GM12878 (cell line): ENCODE results near the gene MATN1. TPM values are rescaled to one million over a fixed set of nuclear protein-coding genes. Genes with fewer than 3 reads are reported as not detected.

ENCODE experiments used
- ATF7 ChIP-seq: fragments of 450-650 bp; IDR thresholded peaks from 2 replicates; pipeline ENCODE4 v1.6.1; 2016; ENCODE audit warnings: low read depth, mild to moderate bottlenecking
- EZH2 ChIP-seq: IDR thresholded peaks from 2 replicates; pipeline ENCODE4 v1.6.1; 2012; ENCODE audit warnings: low read depth, mild to moderate bottlenecking, control low read depth, inconsistent platforms, low read length, borderline replicate concordance; ENCODE audit not compliant: control insufficient read depth
- IKZF1 ChIP-seq: fragments of 450-650 bp; conservative IDR thresholded peaks from 2 replicates; pipeline ENCODE4 v1.6.1; 2017; ENCODE audit warnings: antibody characterized with exemption, mild to moderate bottlenecking
- MTA2 ChIP-seq: fragments of 450-650 bp; IDR thresholded peaks from 2 replicates; pipeline ENCODE4 v1.6.1; 2016; ENCODE audit warnings: low read depth, mild to moderate bottlenecking, moderate library complexity
- MTA3 ChIP-seq: IDR thresholded peaks from 2 replicates; pipeline ENCODE4 v1.6.1; 2012; ENCODE audit warnings: low read length, inconsistent platforms, borderline replicate concordance
- NFXL1 ChIP-seq: fragments of 450-650 bp; IDR thresholded peaks from 2 replicates; pipeline ENCODE4 v1.6.1; 2017; ENCODE audit warnings: antibody characterized with exemption, mild to moderate bottlenecking, borderline replicate concordance
- NR2F1 ChIP-seq: fragments of 450-650 bp; conservative IDR thresholded peaks from 2 replicates; pipeline ENCODE4 v1.6.1; 2017; ENCODE audit warnings: mild to moderate bottlenecking
- NRF1 ChIP-seq: conservative IDR thresholded peaks from 2 replicates; pipeline ENCODE4 v1.6.1; 2011; ENCODE audit warnings: mild to moderate bottlenecking, low read depth, low read length, improper control_type of control experiment
- WRNIP1 ChIP-seq: IDR thresholded peaks from 2 replicates; pipeline ENCODE4 v1.6.1; 2011; ENCODE audit warnings: low read depth, low read length, improper control_type of control experiment, borderline replicate concordance
- YBX1 ChIP-seq: fragments of 450-650 bp; IDR thresholded peaks from 2 replicates; pipeline ENCODE4 v1.6.1; 2016; ENCODE audit warnings: antibody characterized with exemption
- ZNF217 ChIP-seq: fragments of 450-650 bp; IDR thresholded peaks from 2 replicates; pipeline ENCODE4 v1.6.1; 2017; ENCODE audit warnings: antibody characterized with exemption, mild to moderate bottlenecking
- polyA plus RNA-seq, 11 experiments: library from polyadenylated mRNA; depleted of rRNA in 4 of 11; unstranded in 6 of 11; stranded (reverse) in 5 of 11; fragments of >200 nt; fragmentation: Nextera tagmentation in 4 of 11; fragmentation: Illumina TruSeq in 1 of 11; extraction: Ambion mirVana in 4 of 11; extraction: Trizol in 1 of 11; gene quantifications; 1 replicate in 1 of 11; 2 replicates in 10 of 11; pipeline versions ENCODE4 v1.2.1 to v1.2.3, GENCODE V29; 2011 to 2016; ENCODE audit warnings: inconsistent platforms in 2 of 11, missing spikeins in 2 of 11, low read depth in 1 of 11
- total RNA-seq, 4 experiments: library from RNA; depleted of rRNA in 3 of 4; stranded (reverse); fragments of >200 nt in 3 of 4; fragmentation: Illumina TruSeq in 1 of 4; extraction: Trizol in 1 of 4; gene quantifications; 2 replicates each; pipeline versions ENCODE4 v1.2.1 to v1.2.3, GENCODE V29; 2013 to 2021
- TF ChIP-seq, protein P1 (sequence below): IDR thresholded peaks from 2 replicates; pipeline ENCODE4 v1.6.1; 2012; ENCODE audit warnings: low read depth, low read length, improper control_type of control experiment
- TF ChIP-seq, protein P2 (sequence below): fragments of 450-650 bp; IDR thresholded peaks from 2 replicates; pipeline ENCODE4 v1.6.1; 2017; ENCODE audit warnings: mild to moderate bottlenecking, low read depth, inconsistent platforms; ENCODE audit not compliant: poor library complexity, severe bottlenecking
- TF ChIP-seq, protein P3 (sequence below): IDR thresholded peaks from 2 replicates; pipeline ENCODE4 v1.6.1; 2012; ENCODE audit warnings: low read depth, low read length, improper control_type of control experiment
- TF ChIP-seq, protein P4 (sequence below): fragments of 450-650 bp; IDR thresholded peaks from 2 replicates; pipeline ENCODE4 v1.6.1; 2017; ENCODE audit warnings: low read depth, mild to moderate bottlenecking, moderate library complexity
- TF ChIP-seq, protein P5 (sequence below): fragments of 450-650 bp; IDR thresholded peaks from 2 replicates; pipeline ENCODE4 v1.6.1; 2017; ENCODE audit warnings: mild to moderate bottlenecking, moderate library complexity

MATN1 gene
- total and polyA plus RNA-seq, 10 of the 15 experiments (the other 5 are each of a cell fraction or from before 2014, with no cell fraction given), result 0.04 to 0.50 (median 0.10) TPM; not detected in 1

DNA sequence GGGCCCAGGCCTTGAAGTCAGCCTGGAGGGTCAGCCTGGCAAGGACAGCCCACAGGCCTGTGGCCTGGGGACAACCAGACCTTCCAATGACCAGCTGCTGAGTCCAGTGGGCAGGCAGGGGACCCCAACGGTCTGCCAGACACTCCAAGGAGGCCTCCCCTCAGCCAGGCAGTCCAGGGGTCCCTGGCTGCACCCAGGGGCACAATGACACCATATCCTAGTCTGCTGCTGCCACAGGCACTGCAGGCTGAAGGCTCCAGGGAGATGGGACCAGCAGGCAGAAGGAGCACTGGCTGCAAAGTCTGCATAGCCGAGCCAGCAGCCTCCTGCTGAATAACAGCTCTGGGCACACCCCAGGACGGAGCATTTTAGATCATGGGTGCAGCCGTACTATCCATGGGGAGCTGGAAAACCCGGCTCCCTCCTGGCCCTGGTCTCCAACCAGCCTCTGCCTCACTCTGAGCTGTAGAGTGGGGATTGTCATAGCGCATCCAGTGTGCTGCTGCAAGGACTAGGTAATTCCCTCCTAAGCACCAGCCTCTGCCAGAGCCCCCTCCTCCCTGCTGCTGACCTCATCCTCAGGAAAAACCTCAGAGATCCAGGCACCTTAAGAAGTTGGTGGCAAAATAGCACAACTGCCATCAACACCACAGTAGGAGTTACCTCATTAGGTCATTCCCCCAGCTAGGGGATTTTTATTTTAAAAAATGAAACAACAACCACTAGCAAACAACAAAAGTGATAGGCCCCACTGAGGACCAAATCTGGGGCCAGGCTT is 39.0 kb upstream of the MATN1 start (continued):
- TF ChIP-seq, protein P1, sequence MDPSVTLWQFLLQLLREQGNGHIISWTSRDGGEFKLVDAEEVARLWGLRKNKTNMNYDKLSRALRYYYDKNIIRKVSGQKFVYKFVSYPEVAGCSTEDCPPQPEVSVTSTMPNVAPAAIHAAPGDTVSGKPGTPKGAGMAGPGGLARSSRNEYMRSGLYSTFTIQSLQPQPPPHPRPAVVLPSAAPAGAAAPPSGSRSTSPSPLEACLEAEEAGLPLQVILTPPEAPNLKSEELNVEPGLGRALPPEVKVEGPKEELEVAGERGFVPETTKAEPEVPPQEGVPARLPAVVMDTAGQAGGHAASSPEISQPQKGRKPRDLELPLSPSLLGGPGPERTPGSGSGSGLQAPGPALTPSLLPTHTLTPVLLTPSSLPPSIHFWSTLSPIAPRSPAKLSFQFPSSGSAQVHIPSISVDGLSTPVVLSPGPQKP, result no peak
- TF ChIP-seq EZH2 (no peak), MTA2 (peak; percentile 15; the same call in 1 of the 2 replicates), NRF1 (no peak), MTA3 (no peak), NFXL1 (no peak), IKZF1 (peak; percentile 91), ATF7 (peak; percentile 94), NR2F1 (0 out of 2 replicates have a peak, but pooled peaks have one; percentile 22), WRNIP1 (no peak), YBX1 (no peak), ZNF217 (no peak)
- TF ChIP-seq, protein P2, sequence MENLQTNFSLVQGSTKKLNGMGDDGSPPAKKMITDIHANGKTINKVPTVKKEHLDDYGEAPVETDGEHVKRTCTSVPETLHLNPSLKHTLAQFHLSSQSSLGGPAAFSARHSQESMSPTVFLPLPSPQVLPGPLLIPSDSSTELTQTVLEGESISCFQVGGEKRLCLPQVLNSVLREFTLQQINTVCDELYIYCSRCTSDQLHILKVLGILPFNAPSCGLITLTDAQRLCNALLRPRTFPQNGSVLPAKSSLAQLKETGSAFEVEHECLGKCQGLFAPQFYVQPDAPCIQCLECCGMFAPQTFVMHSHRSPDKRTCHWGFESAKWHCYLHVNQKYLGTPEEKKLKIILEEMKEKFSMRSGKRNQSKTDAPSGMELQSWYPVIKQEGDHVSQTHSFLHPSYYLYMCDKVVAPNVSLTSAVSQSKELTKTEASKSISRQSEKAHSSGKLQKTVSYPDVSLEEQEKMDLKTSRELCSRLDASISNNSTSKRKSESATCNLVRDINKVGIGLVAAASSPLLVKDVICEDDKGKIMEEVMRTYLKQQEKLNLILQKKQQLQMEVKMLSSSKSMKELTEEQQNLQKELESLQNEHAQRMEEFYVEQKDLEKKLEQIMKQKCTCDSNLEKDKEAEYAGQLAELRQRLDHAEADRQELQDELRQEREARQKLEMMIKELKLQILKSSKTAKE, result peak; percentile 68
- TF ChIP-seq, protein P3, sequence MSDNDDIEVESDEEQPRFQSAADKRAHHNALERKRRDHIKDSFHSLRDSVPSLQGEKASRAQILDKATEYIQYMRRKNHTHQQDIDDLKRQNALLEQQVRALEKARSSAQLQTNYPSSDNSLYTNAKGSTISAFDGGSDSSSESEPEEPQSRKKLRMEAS, result no peak
- TF ChIP-seq, protein P4, sequence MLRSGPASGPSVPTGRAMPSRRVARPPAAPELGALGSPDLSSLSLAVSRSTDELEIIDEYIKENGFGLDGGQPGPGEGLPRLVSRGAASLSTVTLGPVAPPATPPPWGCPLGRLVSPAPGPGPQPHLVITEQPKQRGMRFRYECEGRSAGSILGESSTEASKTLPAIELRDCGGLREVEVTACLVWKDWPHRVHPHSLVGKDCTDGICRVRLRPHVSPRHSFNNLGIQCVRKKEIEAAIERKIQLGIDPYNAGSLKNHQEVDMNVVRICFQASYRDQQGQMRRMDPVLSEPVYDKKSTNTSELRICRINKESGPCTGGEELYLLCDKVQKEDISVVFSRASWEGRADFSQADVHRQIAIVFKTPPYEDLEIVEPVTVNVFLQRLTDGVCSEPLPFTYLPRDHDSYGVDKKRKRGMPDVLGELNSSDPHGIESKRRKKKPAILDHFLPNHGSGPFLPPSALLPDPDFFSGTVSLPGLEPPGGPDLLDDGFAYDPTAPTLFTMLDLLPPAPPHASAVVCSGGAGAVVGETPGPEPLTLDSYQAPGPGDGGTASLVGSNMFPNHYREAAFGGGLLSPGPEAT, result peak; percentile 67; the same call in 1 of the 2 replicates
- TF ChIP-seq, protein P5, sequence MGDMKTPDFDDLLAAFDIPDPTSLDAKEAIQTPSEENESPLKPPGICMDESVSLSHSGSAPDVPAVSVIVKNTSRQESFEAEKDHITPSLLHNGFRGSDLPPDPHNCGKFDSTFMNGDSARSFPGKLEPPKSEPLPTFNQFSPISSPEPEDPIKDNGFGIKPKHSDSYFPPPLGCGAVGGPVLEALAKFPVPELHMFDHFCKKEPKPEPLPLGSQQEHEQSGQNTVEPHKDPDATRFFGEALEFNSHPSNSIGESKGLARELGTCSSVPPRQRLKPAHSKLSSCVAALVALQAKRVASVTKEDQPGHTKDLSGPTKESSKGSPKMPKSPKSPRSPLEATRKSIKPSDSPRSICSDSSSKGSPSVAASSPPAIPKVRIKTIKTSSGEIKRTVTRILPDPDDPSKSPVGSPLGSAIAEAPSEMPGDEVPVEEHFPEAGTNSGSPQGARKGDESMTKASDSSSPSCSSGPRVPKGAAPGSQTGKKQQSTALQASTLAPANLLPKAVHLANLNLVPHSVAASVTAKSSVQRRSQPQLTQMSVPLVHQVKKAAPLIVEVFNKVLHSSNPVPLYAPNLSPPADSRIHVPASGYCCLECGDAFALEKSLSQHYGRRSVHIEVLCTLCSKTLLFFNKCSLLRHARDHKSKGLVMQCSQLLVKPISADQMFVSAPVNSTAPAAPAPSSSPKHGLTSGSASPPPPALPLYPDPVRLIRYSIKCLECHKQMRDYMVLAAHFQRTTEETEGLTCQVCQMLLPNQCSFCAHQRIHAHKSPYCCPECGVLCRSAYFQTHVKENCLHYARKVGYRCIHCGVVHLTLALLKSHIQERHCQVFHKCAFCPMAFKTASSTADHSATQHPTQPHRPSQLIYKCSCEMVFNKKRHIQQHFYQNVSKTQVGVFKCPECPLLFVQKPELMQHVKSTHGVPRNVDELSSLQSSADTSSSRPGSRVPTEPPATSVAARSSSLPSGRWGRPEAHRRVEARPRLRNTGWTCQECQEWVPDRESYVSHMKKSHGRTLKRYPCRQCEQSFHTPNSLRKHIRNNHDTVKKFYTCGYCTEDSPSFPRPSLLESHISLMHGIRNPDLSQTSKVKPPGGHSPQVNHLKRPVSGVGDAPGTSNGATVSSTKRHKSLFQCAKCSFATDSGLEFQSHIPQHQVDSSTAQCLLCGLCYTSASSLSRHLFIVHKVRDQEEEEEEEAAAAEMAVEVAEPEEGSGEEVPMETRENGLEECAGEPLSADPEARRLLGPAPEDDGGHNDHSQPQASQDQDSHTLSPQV, result 0 out of 2 replicates have a peak, but pooled peaks have one; percentile 50
- TF ChIP-seq, all 136 proteins: peak for 19
